Endothelial cell of umbilical vein (primary cell): ENCODE measurements around the gene LGALS1. TPM values are rescaled to one million over a fixed set of nuclear protein-coding genes. Genes with fewer than 3 reads are reported as not detected.

Experiments
- BruUV-seq: library from RNA; stranded (reverse); fragments of 400-500 nt; replicated peaks from 2 replicates; lab custom pipeline; 2021; lab: Mats Ljungman, UMichigan
- CTCF ChIA-PET: fragments of 300-600, 350-600 bp; sonication (Branson Sonifier 250); formaldehyde crosslinking; loops from one replicate; lab custom pipeline; 2021; ENCODE audit warnings: antibody characterized with exemption, inconsistent platforms; lab: Charles Lee
- POLR2A ChIA-PET: fragments of 300-600, 350-600 bp; sonication (Branson Sonifier 250); formaldehyde crosslinking; loops from one replicate; lab custom pipeline; 2021; ENCODE audit warnings: antibody characterized with exemption, inconsistent platforms; lab: Charles Lee
- DNase-seq: peaks from one replicate; pipeline ENCODE4 v3.0.0-alpha.2; 2011; ENCODE audit warnings: low read depth, low spot score
- FAIRE-seq: peaks from 2 replicates; lab custom pipeline; 2011; peaks lifted over from hg19 to GRCh38; lab: Jason Lieb, UNC
- H2AFZ ChIP-seq: 2 replicates; pipeline ENCODE4 v1.6.0; 2012; ENCODE audit warnings: low read depth, low read length, control low read depth, inconsistent platforms
- H3K27ac ChIP-seq: 2 replicates; pipeline ENCODE4 v1.5.1; 2011; ENCODE audit warnings: low read depth, mild to moderate bottlenecking, control low read depth, low read length, moderate library complexity; ENCODE audit not compliant: insufficient read depth
- H3K27me3 ChIP-seq, 2 experiments: 2 replicates each; pipeline versions ENCODE4 v1.6.0 to v1.6.1; 2011; ENCODE audit warnings: low read length in 2 of 2, mixed read lengths in 1 of 2; ENCODE audit not compliant: control insufficient read depth in 2 of 2, insufficient read depth in 2 of 2
- H3K36me3 ChIP-seq, 2 experiments: 2 replicates in 1 of 2; 3 replicates in 1 of 2; pipeline ENCODE4 v1.5.1; 2011; ENCODE audit warnings: low read length in 2 of 2, mild to moderate bottlenecking in 1 of 2, moderate library complexity in 1 of 2; ENCODE audit not compliant: control insufficient read depth in 2 of 2, insufficient read depth in 2 of 2; ENCODE audit errors: extremely low read depth in 1 of 2
- H3K4me1 ChIP-seq: 3 replicates; pipeline ENCODE4 v1.5.1; 2011; ENCODE audit warnings: mild to moderate bottlenecking, low read length; ENCODE audit not compliant: control insufficient read depth, insufficient read depth; ENCODE audit errors: extremely low read depth
- H3K4me2 ChIP-seq: 2 replicates; pipeline ENCODE4 v1.6.1; 2011; ENCODE audit warnings: low read length, control low read depth, mixed read lengths; ENCODE audit not compliant: insufficient read depth
- H3K4me3 ChIP-seq, 3 experiments: fragments of 200-600 bp in 1 of 3; sonication (generic), shearing (Covaris generic) in 1 of 3; replicated peaks in 1 of 3; 2 replicates each; pipeline ENCODE4 v1.5.1; 2011 to 2016; ENCODE audit warnings: control low read depth in 3 of 3, low read length in 3 of 3, mild to moderate bottlenecking in 2 of 3, inconsistent platforms in 1 of 3, low read depth in 1 of 3, moderate library complexity in 1 of 3; ENCODE audit not compliant: insufficient read depth in 1 of 3
- H3K79me2 ChIP-seq: 2 replicates; pipeline ENCODE4 v1.6.0; 2012; ENCODE audit warnings: low read length, inconsistent platforms; ENCODE audit not compliant: control insufficient read depth, insufficient read depth
- H3K9ac ChIP-seq: replicated peaks from 2 replicates; pipeline ENCODE3; 2011; ENCODE audit warnings: low read length, control low read depth; ENCODE audit not compliant: insufficient read depth; ENCODE audit errors: extremely low read depth
- H3K9me1 ChIP-seq: replicated peaks from 3 replicates; pipeline ENCODE4 v1.6.0; 2011; ENCODE audit warnings: mild to moderate bottlenecking, low read length; ENCODE audit not compliant: control insufficient read depth, insufficient read depth; ENCODE audit errors: extremely low read depth
- H3K9me3 ChIP-seq: replicated peaks from 2 replicates; pipeline ENCODE4 v1.5.1; 2012; ENCODE audit warnings: low read length, inconsistent platforms; ENCODE audit not compliant: control insufficient read depth, insufficient read depth
- H4K20me1 ChIP-seq: replicated peaks from 2 replicates; pipeline ENCODE3; 2011; ENCODE audit warnings: mild to moderate bottlenecking, low read length; ENCODE audit not compliant: control insufficient read depth, insufficient read depth; ENCODE audit errors: extremely low read depth
- CTCF ChIP-seq, 2 donors: IDR thresholded peaks; 1 replicate in 1 of 2; 2 replicates in 1 of 2; pipeline ENCODE4 v1.5.1; 2011; ENCODE audit warnings: low read length in 2 of 2, mild to moderate bottlenecking in 2 of 2, moderate library complexity in 2 of 2, control low read depth in 1 of 2, inconsistent platforms in 1 of 2, low read depth in 1 of 2; ENCODE audit not compliant: insufficient read depth in 1 of 2; ENCODE audit errors: extremely low read depth in 1 of 2
- EZH2 ChIP-seq: IDR thresholded peaks from 2 replicates; pipeline ENCODE4 v1.6.1; 2012; ENCODE audit warnings: borderline replicate concordance, low read depth, mild to moderate bottlenecking, moderate library complexity, low read length, inconsistent platforms; ENCODE audit not compliant: severe bottlenecking
- FOS ChIP-seq: IDR thresholded peaks from 2 replicates; pipeline ENCODE4 v1.6.1; 2011; ENCODE audit warnings: mild to moderate bottlenecking, low read length, moderate library complexity, borderline replicate concordance; ENCODE audit not compliant: insufficient read depth
- GATA2 ChIP-seq: IDR thresholded peaks from 2 replicates; pipeline ENCODE4 v1.7.0; 2011; ENCODE audit warnings: low read depth, mild to moderate bottlenecking, moderate library complexity, mixed read lengths, low read length; ENCODE audit not compliant: insufficient read length, insufficient read depth
- JUN ChIP-seq: IDR thresholded peaks from 2 replicates; pipeline ENCODE4 v1.6.1; 2011; ENCODE audit warnings: borderline replicate concordance, low read depth; ENCODE audit not compliant: insufficient read length, insufficient read depth
- MAX ChIP-seq: IDR thresholded peaks from 2 replicates; pipeline ENCODE4 v1.6.1; 2011; ENCODE audit not compliant: insufficient read depth, insufficient read length
- MYC ChIP-seq: IDR thresholded peaks from one replicate; pipeline ENCODE4 v1.6.1; 2011; ENCODE audit warnings: mild to moderate bottlenecking, low read depth, low read length
- POLR2A ChIP-seq: IDR thresholded peaks from 2 replicates; pipeline ENCODE4 v1.6.1; 2012; ENCODE audit warnings: low read depth, mild to moderate bottlenecking, control low read depth, low read length
- POLR2AphosphoS5 ChIP-seq: IDR thresholded peaks from 2 replicates; pipeline ENCODE4 v1.6.1; 2012; ENCODE audit warnings: low read depth, mild to moderate bottlenecking, control low read depth, low read length, moderate library complexity; ENCODE audit not compliant: insufficient read depth
- dilution Hi-C: fragments of 300-500 bp; cut with MboI; formaldehyde crosslinking; loops from one replicate; pipeline ENCODE4 v1.15.0; 2019; ENCODE audit warnings: low sequenced_read_pairs; ENCODE audit not compliant: extremely low pct_ligation_motif_present
- intact Hi-C: fragments of 100-400 bp; cut with micrococcal nuclease; formaldehyde crosslinking; loops from one replicate; pipeline ENCODE4 v1.10.0; 2022
- polyA plus RNA-seq, 4 experiments: library from polyadenylated mRNA; depleted of rRNA in 3 of 4; stranded (reverse) in 3 of 4; unstranded in 1 of 4; fragments of >200 nt; gene quantifications; 2 replicates each; pipeline versions ENCODE4 v1.2.1 to v1.2.3, GENCODE V29; 2011 to 2012; ENCODE audit warnings: missing spikeins in 1 of 4
- total RNA-seq: library from RNA; stranded (reverse); gene quantifications from 2 replicates; pipeline ENCODE4 v1.2.3, GENCODE V29; 2021

Gene LGALS1
- total and polyA plus RNA-seq, 2 donors (not counting 3 experiments of a cell fraction or from before 2014, with no cell fraction given) = 2,698 to 13,642 TPM

- ChIA-PET CTCF (interaction anchor here (0.6 to 3.3 kb wide), 5 partner anchors 11 to 156 kb away, joined by 3 to 28 read pairs (median 6); partner anchors contain the start of gene PDXP), POLR2A (no interaction called here)
- Histone ChIP-seq H4K20me1 (no peaks in the 10 kb centered on the region), H3K9me1 (no peaks in the 10 kb centered on the region), H3K79me2 (no peaks in the 10 kb centered on the region), H3K27ac (no peak overlapping the region), H3K4me3 (no peak overlapping the region), H3K9me3 (no peaks in the 10 kb centered on the region), H3K36me3 (peaks cover 2 to 9% of the 10 kb centered on the region in 2 experiments), H3K4me1 (peaks cover 7% of the 10 kb centered on the region), H2AFZ (no peak overlapping the region), H3K27me3 (no peaks in the 10 kb centered on the region), H3K4me2 (no peak overlapping the region), H3K9ac (no peak overlapping the region)
- intact Hi-C loops = no loop called here
- no peak for FAIRE-seq
- dilution Hi-C loops = no loop called here
- no TSS peak for BruUV-seq
- no peak for TF ChIP-seq MYC
- no peak for TF ChIP-seq POLR2AphosphoS5
- TF ChIP-seq GATA2 = no peak
- TF ChIP-seq JUN = no peak
- no peak for TF ChIP-seq FOS
- no peak for TF ChIP-seq POLR2A
- no peak for TF ChIP-seq CTCF (IDR thresholded peaks at IDR 0.05; ENCODE audit: extremely low read depth in 1 of 2, insufficient read depth in 1 of 2, low read depth in 1 of 2, low read length in 2 of 2)
- TF ChIP-seq EZH2 = no peak
- no peak for TF ChIP-seq MAX
- DNase-seq = no peak
Observed at GRCh38 chr22:37625737-37626136, 49.7 kb upstream of the LGALS1 start.
